Measurements from ENCODE around the gene ABCA1. TPM values are rescaled to one million over a fixed set of nuclear protein-coding genes. Genes with fewer than 3 reads are reported as not detected.

ABCA1 gene
- total RNA-seq, 1 donor from 2014 or later: 12.6 TPM

DNA sequence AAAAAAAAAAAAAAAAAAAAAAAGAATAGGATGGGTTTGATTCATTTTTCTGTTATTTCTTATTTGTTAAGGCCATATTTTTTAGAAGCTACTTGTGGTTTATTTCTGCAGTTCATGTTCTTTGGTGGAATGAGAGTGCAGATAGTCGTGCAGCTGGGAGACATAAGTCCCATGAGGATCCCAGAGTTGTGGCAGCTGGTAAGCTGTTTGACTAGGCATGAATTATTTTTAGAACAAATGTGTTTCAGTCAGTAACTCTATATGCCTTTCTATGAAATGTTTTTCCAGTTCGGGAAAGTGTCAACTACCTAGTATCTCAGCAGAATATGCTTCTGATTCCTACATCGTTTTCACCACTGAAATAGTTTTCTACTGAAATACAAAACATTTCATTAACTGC is 169.0 kb downstream of the ABCA1 start:
- intact Hi-C loops (cut with DNase I): no loop called here
- peak; percentile 45 for ATAC-seq

GRCh38 chr9:104750185-104750767 is 177.7 kb downstream of the ABCA1 start:
- ATAC-seq (no peak), DNase-seq (ENCODE audit: missing footprints) (no peak)
- intact Hi-C loops (cut with DNase I): no loop called here

More for the DNA sequence above, 169.0 kb downstream of the ABCA1 start:
- no peak for DNase-seq (ENCODE audit: missing footprints)

- DNase-seq (ENCODE audit: missing footprints) (no peak), ATAC-seq (peak; percentile 6)
- intact Hi-C loops (cut with DNase I): loop anchor here (5.0 to 10.0 kb wide), 2 partner anchors 364 to 656 kb away; partner anchors contain the start of gene SMC2
Observed at GRCh38 chr9:104748359-104749031, 179.5 kb downstream of the ABCA1 start.

GRCh38 chr9:104747565-104748358 is 180.2 kb downstream of the ABCA1 start, which contains the start of gene NIPSNAP3A:
Gene NIPSNAP3A (plus strand): TSS chr9:104747683. CDS start chr9:104747793, 110 bp downstream.
- DNase-seq (ENCODE audit: missing footprints) (peak; percentile 94), ATAC-seq (peak; percentile 97)
- intact Hi-C loops (cut with DNase I): loop anchor here (5.0 to 10.0 kb wide), 2 partner anchors 363 to 655 kb away; partner anchors contain the start of gene SMC2

- ATAC-seq (peak; percentile 15), DNase-seq (ENCODE audit: missing footprints) (no peak)
- intact Hi-C loops (cut with DNase I): loop anchor here (5.0 to 10.0 kb wide), 2 partner anchors 362 to 655 kb away; partner anchors contain the start of gene SMC2
Observed at GRCh38 chr9:104747245-104747564, 180.8 kb downstream of the ABCA1 start.

- DNase-seq (ENCODE audit: missing footprints) (no peak), ATAC-seq (no peak)
- intact Hi-C loops (cut with DNase I): loop anchor here (5.0 to 10.0 kb wide), 2 partner anchors 362 to 654 kb away; partner anchors contain the start of gene SMC2
Observed at GRCh38 chr9:104746798-104747197, 181.2 kb downstream of the ABCA1 start.

DNA sequence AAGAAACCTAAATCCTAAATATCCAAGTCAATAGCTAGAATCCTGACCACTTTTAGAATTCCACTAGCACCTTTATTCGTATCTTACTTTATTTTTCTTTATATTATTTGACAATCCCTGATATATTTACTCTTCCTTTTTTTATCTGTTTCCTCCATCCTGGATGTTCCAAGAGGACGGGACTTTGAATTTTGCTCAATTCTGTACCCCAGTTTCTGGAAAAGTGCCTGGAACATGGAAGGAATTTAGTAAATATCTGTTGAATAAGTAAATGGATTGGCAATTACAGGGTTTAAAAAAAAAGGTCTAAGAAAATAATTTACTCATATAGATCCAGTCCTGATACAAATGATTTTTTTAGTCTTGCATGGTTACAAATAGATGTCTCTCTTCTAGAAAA is 181.7 kb downstream of the ABCA1 start:
- intact Hi-C loops (cut with DNase I): loop anchor here (5.0 to 10.0 kb wide), 2 partner anchors 361 to 654 kb away; partner anchors contain the start of gene SMC2
- ATAC-seq (no peak), DNase-seq (ENCODE audit: missing footprints) (no peak)

DNA sequence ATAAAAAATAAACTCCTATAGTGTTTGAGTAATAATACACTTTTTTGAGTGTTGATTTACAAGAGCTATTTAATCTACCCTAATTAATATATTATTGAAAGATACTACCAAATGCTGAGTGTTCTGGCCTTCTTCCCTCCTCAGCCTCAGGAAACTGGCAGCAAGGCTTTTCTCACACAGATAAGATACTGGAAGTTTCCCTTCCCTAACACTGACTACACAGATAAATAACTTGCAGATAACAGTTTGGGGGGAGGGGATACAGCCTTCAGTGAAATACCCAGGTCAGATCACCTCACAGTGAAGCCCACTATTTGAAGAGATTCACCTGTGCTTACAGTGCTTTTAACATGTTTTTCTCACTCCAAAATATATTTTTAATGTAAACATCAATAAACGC is 182.1 kb downstream of the ABCA1 start:
- intact Hi-C loops (cut with DNase I): loop anchor here (5.0 to 10.0 kb wide), 2 partner anchors 361 to 654 kb away; partner anchors contain the start of gene SMC2
- ATAC-seq: no peak

DNA sequence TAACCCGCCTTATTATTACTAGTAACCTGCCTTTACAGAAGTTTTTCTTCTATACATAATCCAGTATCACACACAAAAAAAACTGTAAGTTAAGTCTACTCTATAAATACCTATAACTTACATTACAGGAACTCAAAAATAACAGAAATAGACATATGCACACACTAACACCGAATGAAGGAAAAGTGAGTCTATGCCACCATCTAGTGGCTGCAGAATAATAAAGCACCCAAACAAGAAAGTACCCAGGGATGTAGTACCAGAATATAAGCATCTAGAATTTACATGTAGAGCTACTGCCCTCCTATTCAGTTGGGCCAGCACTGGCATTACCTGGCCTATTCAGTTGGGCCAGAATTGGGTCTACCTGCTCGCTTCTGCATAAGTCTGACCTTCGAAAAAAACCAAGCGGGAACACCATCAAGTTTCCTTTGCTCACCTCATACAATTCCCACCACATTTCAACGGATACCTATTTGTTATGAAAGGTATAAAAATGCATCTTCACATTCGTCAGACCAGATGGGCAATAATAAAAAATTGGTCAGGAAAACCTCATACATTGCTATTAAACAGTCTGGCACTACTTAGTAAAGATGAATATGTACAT is 184.5 kb downstream of the ABCA1 start:
- DNase-seq (ENCODE audit: missing footprints): no peak
- no peak for ATAC-seq
- intact Hi-C loops (cut with DNase I): loop anchor here (10.0 kb wide), 1 partner anchor 359 kb away; no protein-coding TSS in a partner anchor

More for the DNA sequence above, 182.1 kb downstream of the ABCA1 start:
- no peak for DNase-seq (ENCODE audit: missing footprints)

DNA sequence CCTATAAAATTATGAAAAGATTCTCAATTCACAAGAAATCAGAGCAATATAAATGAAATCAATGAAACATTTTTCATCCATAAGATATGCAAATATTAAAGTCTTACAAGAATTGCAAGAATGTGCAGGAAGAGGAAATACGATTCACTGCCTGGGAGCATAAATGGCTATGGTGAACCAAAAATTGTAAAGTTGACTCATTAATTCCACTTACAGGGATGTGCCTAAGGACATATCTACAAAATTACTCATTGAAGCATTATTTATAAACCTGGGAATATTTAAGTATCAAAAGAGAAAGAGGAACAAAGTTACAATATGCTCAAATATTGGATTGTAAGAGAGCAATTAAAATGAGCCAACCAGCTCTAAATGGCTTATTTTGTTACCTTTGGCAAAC is 187.3 kb downstream of the ABCA1 start:
- DNase-seq (ENCODE audit: missing footprints) (no peak), ATAC-seq (no peak)
- intact Hi-C loops (cut with DNase I): loop anchor here (10.0 kb wide), 1 partner anchor 356 kb away; no protein-coding TSS in a partner anchor

DNA sequence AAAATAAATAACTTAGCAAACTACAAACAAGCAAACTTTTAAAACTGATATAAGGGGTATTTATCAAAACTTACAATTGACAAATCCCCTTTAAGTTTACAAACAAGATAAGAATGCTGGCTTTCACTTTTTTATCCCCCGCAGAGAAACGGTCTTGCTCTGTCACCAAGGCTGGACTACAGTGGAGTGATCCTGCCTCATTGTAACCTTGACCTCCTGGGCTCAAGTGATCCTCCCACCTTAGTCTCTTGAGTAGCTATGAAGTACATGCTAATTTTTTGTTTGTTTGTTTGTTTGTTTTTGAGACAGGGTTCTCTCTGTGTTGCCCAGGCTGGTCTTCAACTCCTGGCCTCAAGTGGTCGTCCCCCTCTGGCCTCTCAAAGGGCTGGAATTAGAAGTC is 189.5 kb downstream of the ABCA1 start:
- no peak for ATAC-seq
- intact Hi-C loops (cut with DNase I): no loop called here

More for the DNA sequence above, 189.5 kb downstream of the ABCA1 start:
- DNase-seq (ENCODE audit: missing footprints): no peak

Other genes with a start within 250 kb of the ABCA1 start
- gene OR13D1, start 233.6 kb downstream of the ABCA1 start, total RNA-seq: not detected
- gene NIPSNAP3A, start 180.5 kb downstream of the ABCA1 start, total RNA-seq: 21.6 TPM
- 29.0 TPM for gene NIPSNAP3B, start 164.0 kb downstream of the ABCA1 start, total RNA-seq